ENCODE data around the gene POU1F1. TPM values are rescaled to one million over a fixed set of nuclear protein-coding genes. Genes with fewer than 3 reads are reported as not detected.
"Not testable (repeated sequence)": the region's sequence is repeated elsewhere in the genome, so short reads cannot be mapped to it uniquely, and the experiment has no call there.

POU1F1 gene
- total RNA-seq, 1 donor from 2014 or later = not detected

- no peaks in the 10 kb centered on the region for H3K9me3 Mint-ChIP-seq (ENCODE audit: unreplicated experiment)
- no peaks in the 10 kb centered on the region for H3K27me3 Mint-ChIP-seq (ENCODE audit: unreplicated experiment)
- DNase-seq (ENCODE audit: low spot score) = no peak
- no peak overlapping the region for H3K4me3 Mint-ChIP-seq (ENCODE audit: unreplicated experiment)
- no peaks in the 10 kb centered on the region for H3K4me1 Mint-ChIP-seq (ENCODE audit: unreplicated experiment)
- H3K36me3 Mint-ChIP-seq (ENCODE audit: low read depth, unreplicated experiment) = peaks cover 5% of the 10 kb centered on the region
- no peak overlapping the region for H3K27ac Mint-ChIP-seq (ENCODE audit: unreplicated experiment)
- TF ChIP-seq CTCF (IDR thresholded peaks at IDR 0.05; ENCODE audit: unreplicated experiment) = no peak
Observed at GRCh38 chr3:87250009-87250408, 26.4 kb downstream of the POU1F1 start.

GRCh38 chr3:87248831-87249230 lies 27.6 kb downstream of the POU1F1 start:
- H3K4me1 Mint-ChIP-seq (ENCODE audit: unreplicated experiment) = no peaks in the 10 kb centered on the region
- peaks cover 5% of the 10 kb centered on the region for H3K36me3 Mint-ChIP-seq (ENCODE audit: low read depth, unreplicated experiment)
- H3K27me3 Mint-ChIP-seq (ENCODE audit: unreplicated experiment) = no peaks in the 10 kb centered on the region
- no peak for TF ChIP-seq CTCF (IDR thresholded peaks at IDR 0.05; ENCODE audit: unreplicated experiment)
- H3K9me3 Mint-ChIP-seq (ENCODE audit: unreplicated experiment) = no peaks in the 10 kb centered on the region
- no peak for DNase-seq (ENCODE audit: low spot score)
- H3K27ac Mint-ChIP-seq (ENCODE audit: unreplicated experiment) = no peak overlapping the region
- H3K4me3 Mint-ChIP-seq (ENCODE audit: unreplicated experiment) = no peak overlapping the region

GRCh38 chr3:87248231-87248630 lies 28.2 kb downstream of the POU1F1 start:
- H3K27me3 Mint-ChIP-seq (ENCODE audit: unreplicated experiment); H3K27ac Mint-ChIP-seq (ENCODE audit: unreplicated experiment); DNase-seq (ENCODE audit: low spot score); H3K36me3 Mint-ChIP-seq (ENCODE audit: low read depth, unreplicated experiment); H3K4me1 Mint-ChIP-seq (ENCODE audit: unreplicated experiment); H3K9me3 Mint-ChIP-seq (ENCODE audit: unreplicated experiment); H3K4me3 Mint-ChIP-seq (ENCODE audit: unreplicated experiment): not testable (repeated sequence)

GRCh38 chr3:87247430-87247773 lies 29.0 kb downstream of the POU1F1 start:
- Mint-ChIP-seq H3K9me3 (ENCODE audit: unreplicated experiment) (no peaks in the 10 kb centered on the region), H3K4me3 (ENCODE audit: unreplicated experiment) (no peak overlapping the region), H3K27ac (ENCODE audit: unreplicated experiment) (no peak overlapping the region), H3K36me3 (ENCODE audit: low read depth, unreplicated experiment) (peaks cover 5% of the 10 kb centered on the region), H3K4me1 (ENCODE audit: unreplicated experiment) (no peaks in the 10 kb centered on the region), H3K27me3 (ENCODE audit: unreplicated experiment) (peaks cover 1% of the 10 kb centered on the region)
- no peak for TF ChIP-seq CTCF (IDR thresholded peaks at IDR 0.05; ENCODE audit: unreplicated experiment)
- DNase-seq (ENCODE audit: low spot score) = no peak

GRCh38 chr3:87246662-87247429 lies 29.5 kb downstream of the POU1F1 start:
- DNase-seq (ENCODE audit: low spot score) = no peak
- H3K27ac Mint-ChIP-seq (ENCODE audit: unreplicated experiment) = no peak overlapping the region
- H3K36me3 Mint-ChIP-seq (ENCODE audit: low read depth, unreplicated experiment) = peaks cover 5% of the 10 kb centered on the region
- no peak overlapping the region for H3K4me3 Mint-ChIP-seq (ENCODE audit: unreplicated experiment)
- no peaks in the 10 kb centered on the region for H3K4me1 Mint-ChIP-seq (ENCODE audit: unreplicated experiment)
- TF ChIP-seq CTCF (IDR thresholded peaks at IDR 0.05; ENCODE audit: unreplicated experiment) = no peak
- H3K27me3 Mint-ChIP-seq (ENCODE audit: unreplicated experiment) = peaks cover 1% of the 10 kb centered on the region
- H3K9me3 Mint-ChIP-seq (ENCODE audit: unreplicated experiment) = no peaks in the 10 kb centered on the region

All from endothelial cell (in vitro differentiated cells).